ENCODE measurements around the gene TOX2.

GRCh38 chr20:44003609-44004008, 89.0 kb downstream of the TOX2 start:
- TF ChIP-seq CTCF (IDR thresholded peaks at IDR 0.05 in 4 of 5, conservative IDR thresholded peaks at IDR 0.05 in 1 of 5) (no peak), POLR2A (IDR thresholded peaks at IDR 0.05) (no peak)

Measured in gastrocnemius medialis (tissue), 4 donors.